ENCODE measurements around the gene DENND10.
"Not testable (repeated sequence)": the region's sequence is repeated elsewhere in the genome, so short reads cannot be mapped to it uniquely, and the experiment has no call there.

DENND10 gene

GRCh38 chr10:119166564-119166963, 62.7 kb downstream of the DENND10 start:
- no peak for DNase-seq (ENCODE audit: low read depth in 2 of 2)

GRCh38 chr10:119167041-119167440, 63.1 kb downstream of the DENND10 start:
- no peak for DNase-seq (ENCODE audit: low read depth in 2 of 2)

GRCh38 chr10:119174109-119174508, 70.2 kb downstream of the DENND10 start:
- DNase-seq (ENCODE audit: low read depth in 2 of 2): no peak

- DNase-seq (ENCODE audit: low read depth in 2 of 2): no peak
Observed at GRCh38 chr10:119176166-119176565, 72.3 kb downstream of the DENND10 start.

GRCh38 chr10:119177708-119178371, 73.9 kb downstream of the DENND10 start:
- DNase-seq (ENCODE audit: low read depth in 2 of 2): no peak

- peak; percentile 86 to 89 for DNase-seq (ENCODE audit: low read depth in 2 of 2)
Observed at GRCh38 chr10:119178372-119179119, 74.6 kb downstream of the DENND10 start, which contains the start of gene PRDX3. Gene PRDX3, minus strand, starts transcription at chr10:119178812. Its CDS starts 22 bp downstream, at chr10:119178790.

- not testable (repeated sequence) for DNase-seq (ENCODE audit: low read depth in 2 of 2)
Observed at GRCh38 chr10:119180850-119181400, 77.0 kb downstream of the DENND10 start.

- DNase-seq (ENCODE audit: low read depth in 2 of 2): no peak
Observed at GRCh38 chr10:119183664-119184412, 79.9 kb downstream of the DENND10 start.

All from activated CD8-positive, alpha-beta memory T cell treated with anti-CD3 and anti-CD28 coated beads for 4 hours (primary cell).